Measurements from ENCODE around the gene VAV1.

DNA sequence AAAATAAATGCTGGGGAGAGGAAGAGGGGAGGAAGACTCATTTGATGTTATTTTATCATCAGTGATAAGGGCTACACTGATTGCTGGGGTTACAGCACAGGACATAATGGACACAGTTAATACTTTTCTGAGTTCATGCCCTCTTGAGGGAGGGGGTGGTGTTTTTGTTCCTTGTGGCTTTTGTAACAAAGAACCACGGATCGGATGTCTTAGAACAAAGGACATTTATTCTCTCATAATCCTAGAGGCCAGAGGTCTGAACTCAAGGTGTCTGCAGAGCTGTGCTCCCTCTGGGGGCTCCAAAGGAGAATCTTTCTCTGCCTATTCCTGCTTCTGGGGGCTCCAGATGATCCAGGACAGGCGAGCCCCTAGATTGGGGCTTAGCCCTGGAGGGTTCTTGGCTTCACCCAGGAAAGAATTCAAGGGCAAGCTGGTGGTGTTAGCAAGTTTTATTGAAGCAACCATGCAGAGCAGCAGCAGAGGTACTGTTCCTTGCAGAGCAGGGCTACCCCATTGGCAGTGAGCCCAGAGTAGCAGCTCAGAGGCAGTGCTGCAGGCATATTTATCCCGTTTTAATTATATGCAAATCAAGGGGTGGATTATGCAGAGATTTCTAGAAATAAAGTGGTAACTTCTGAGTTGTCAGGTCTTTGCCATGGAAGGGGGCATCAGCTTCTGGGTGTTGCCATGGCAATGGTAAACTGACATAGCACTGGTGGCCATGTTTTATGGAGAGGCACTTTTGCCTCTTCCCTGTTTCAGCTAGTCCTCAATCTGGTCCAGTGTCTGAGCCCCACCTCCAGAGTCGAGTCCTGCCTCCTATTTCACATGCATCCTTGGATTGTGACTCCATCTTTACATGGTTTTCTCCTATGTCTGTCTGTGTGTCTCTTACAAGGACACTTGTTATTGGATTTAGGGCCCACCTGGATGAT is 18.0 kb downstream of the VAV1 start:
- TF ChIP-seq, protein P1, sequence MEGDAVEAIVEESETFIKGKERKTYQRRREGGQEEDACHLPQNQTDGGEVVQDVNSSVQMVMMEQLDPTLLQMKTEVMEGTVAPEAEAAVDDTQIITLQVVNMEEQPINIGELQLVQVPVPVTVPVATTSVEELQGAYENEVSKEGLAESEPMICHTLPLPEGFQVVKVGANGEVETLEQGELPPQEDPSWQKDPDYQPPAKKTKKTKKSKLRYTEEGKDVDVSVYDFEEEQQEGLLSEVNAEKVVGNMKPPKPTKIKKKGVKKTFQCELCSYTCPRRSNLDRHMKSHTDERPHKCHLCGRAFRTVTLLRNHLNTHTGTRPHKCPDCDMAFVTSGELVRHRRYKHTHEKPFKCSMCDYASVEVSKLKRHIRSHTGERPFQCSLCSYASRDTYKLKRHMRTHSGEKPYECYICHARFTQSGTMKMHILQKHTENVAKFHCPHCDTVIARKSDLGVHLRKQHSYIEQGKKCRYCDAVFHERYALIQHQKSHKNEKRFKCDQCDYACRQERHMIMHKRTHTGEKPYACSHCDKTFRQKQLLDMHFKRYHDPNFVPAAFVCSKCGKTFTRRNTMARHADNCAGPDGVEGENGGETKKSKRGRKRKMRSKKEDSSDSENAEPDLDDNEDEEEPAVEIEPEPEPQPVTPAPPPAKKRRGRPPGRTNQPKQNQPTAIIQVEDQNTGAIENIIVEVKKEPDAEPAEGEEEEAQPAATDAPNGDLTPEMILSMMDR (IDR thresholded peaks at IDR 0.05; ENCODE audit: low read length): no peak
- TF ChIP-seq EZH2phosphoT487 (IDR thresholded peaks at IDR 0.05; ENCODE audit: low read length) (no peak), EZH2 (optimal IDR thresholded peaks at IDR 0.05; ENCODE audit: low read depth, low read length) (no peak)

Data from MM.1S (cell line).